HG03575 (cell line): ENCODE measurements around the gene TMEM72.

Source experiments
- ATAC-seq: cut with Tn5 transposase; IDR thresholded peaks from one replicate; pipeline ENCODE4 v1.9.1; 2021; ENCODE audit not compliant: unreplicated experiment, insufficient number of reproducible peaks, low FRiP score; ENCODE audit errors: extremely low read depth

TMEM72 gene

GRCh38 chr10:44886966-44887365 lies 24.2 kb upstream of the TMEM72 start:
- no peak for ATAC-seq

GRCh38 chr10:44888886-44889285 lies 22.3 kb upstream of the TMEM72 start:
- ATAC-seq: no peak

GRCh38 chr10:44889834-44890233 lies 21.3 kb upstream of the TMEM72 start:
- ATAC-seq: no peak

DNA sequence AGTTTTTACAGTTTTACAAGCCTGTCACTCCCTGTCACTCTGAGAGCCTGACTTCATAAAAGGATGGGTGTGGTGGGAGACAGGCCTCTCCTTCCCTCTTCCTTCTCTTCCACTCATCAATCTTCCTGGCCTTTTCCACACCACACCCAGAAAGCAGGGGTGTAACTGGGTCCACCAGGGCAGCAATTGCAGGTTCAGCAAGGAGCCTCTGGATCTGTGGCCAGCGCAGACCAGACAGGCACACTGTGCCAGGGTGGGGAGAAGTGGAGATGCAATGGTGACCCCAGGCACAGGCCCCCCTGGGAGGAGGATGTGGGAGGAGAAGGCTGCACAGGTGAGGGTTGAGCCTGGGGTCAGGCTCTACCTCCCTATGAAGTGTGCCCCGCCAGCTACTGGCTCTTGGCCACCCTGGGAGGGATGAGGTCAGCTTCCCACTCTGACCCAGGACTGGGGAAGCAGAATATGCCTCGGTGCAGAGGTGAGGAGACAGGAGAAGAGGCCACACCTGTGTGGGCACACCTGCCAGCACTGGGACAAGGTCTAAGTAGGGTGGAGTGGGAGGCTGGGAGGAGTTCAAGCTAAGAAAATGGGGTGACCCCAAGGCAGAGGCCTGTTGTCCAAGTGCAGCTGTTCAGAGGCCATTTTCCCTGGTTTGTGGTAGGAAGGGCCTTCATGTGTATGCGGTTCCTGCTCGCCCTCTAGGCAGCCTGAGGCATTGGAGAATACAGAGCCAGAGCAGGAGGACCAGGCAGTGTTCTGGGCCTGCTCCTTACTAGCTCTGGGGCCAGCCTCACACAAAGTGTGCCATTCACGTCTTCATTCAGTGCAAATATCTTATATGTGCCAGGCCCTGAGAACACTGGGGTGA lies 20.2 kb upstream of the TMEM72 start:
- no peak for ATAC-seq

- ATAC-seq: no peak
Observed at GRCh38 chr10:44891721-44892120, 19.4 kb upstream of the TMEM72 start.

DNA sequence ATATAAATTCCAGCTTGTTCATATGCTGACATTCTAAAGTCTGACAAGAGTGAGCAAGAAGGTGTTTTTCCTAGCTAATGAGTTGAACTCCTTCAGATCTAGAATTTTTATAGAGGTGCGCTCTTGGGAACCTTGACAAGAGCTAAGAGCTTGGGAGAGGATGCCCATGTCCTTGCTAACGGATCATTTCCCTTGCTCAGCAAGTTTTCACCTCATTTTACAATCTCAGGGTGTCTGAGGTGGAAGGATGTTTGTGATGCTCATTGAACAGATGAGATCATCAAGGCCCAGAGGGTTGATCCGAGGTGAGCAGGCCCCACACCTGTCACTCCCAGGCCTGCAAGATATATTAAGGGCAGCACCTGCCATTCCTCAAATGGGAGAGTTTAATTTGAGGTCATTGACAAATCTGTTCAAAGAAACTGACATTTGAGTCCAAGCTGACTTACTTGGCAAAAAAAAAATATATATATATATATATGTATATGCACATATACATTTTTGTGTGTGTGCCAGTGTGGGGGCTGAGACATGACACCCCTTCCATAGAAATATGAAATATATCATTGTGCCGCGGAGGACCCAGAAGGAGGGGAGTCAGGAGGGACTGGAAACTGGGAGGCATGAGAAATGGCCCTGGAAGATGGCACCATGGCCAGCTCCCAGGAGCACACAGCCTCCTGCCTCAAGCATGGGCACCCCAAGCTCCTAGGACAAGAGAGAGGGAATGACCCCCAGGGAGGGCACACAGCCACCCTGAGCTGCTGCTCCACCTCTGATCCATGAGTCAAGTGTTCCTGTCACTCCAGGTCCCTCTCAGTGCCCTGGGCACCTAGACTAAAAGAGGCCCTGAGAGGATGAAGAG lies 17.3 kb upstream of the TMEM72 start:
- ATAC-seq: no peak

- ATAC-seq: no peak
Observed at GRCh38 chr10:44894691-44895090, 16.4 kb upstream of the TMEM72 start.

GRCh38 chr10:44895280-44895679 lies 15.9 kb upstream of the TMEM72 start:
- ATAC-seq: no peak

- no peak for ATAC-seq
Observed at GRCh38 chr10:44897049-44897448, 14.1 kb upstream of the TMEM72 start.

DNA sequence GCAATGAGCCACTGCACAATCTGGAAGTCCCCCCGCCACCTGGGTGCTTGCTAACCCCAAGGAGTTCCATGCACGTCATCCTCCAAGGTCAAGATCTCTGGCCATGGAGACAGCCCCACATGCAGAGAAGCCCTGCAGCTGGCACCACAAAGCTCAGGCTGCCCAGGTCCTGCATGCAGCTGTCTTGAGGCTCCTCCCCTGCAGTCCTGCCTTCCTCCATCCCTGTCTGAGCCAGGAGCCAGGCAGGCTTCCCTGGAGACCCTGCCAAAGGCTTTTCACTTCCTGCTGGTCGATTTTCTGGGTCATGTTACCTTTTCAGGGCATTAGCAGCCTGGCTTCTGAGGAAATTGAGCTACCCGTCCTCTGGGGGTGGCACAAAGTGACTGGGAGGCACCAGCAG lies 12.5 kb upstream of the TMEM72 start:
- ATAC-seq: no peak

- no peak for ATAC-seq
Observed at GRCh38 chr10:44899450-44900080, 11.6 kb upstream of the TMEM72 start.

DNA sequence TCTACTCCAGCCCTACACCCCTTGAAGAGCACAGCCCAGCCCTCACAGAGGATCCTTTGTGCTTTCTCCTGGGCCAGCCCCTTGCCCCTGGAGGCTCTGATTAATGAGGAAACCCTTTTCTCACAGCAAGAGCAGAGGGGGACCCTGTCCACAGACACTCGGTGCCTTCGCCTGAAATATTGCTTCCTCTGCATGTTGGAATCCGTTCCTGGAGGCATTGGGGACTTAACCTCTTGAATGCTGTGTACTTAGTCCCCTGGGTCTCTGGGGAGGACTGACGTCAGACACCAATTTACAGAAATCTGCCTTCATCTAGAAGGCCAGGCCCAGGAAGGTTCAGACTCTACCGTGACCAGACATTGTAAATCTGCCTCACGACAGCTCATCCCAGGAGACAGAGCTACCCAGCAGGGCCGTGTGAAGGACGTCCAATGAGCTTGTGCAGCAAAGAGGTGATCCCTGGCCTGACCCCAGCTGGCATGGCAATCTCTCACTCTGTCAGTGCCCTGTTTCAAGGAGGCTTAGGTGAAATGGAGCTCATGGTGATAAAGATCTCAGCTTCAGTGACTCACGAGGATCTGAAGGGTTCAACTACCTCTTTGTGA lies 8.1 kb upstream of the TMEM72 start:
- ATAC-seq: no peak

- ATAC-seq: no peak
Observed at GRCh38 chr10:44906486-44906885, 4.7 kb upstream of the TMEM72 start.

DNA sequence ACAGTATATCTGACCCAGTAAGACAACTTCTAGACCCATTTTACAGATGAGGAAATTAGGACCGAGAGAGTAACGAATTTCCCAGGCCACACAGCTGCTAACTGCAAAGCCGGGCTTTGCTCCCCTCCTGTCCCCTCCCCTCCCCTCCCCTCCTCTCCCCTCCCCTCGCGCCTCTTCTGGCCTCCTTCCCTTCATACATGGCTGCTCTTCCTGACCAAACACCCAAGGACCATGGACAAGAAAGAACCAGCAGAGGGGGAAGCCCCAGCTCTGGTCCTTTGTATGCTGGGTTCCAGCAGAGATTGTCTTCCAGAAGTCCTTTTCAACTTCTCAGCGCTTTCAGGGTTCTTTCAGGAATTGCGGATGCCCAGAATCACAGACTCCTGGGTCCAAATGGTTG lies 3.6 kb upstream of the TMEM72 start:
- ATAC-seq: no peak

DNA sequence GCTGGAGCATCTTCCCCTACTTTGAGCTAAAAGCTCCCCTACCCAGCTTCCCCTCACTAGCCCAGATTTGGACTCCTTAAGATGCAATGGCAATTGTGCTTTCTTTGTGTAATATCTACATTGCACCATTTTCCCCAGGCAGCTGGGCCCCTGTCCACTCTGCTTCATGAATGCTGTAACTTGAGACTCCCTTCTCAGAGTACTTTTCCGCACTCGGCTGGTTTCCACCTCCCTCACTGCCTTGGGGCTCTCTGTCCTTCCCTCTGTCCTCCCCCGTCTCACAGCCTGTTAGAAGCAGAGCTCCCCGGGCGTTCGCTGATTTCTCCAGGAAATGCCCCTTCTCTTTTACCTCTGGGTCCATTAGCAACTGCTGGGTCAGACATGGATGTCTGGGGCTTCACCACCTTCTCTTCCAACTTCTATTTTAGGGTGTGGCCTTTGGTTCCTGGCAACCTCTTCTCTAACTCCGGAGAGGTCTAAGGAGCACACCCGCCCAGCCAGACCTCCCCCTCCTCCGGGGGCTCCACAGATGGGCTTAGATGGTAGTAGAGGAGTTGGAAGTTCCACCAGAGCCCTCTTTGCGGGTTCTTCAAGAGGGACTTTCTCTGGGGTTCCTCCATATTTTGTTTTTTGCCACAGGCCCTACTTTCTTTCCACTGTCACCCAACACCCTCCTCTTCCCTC lies 2.9 kb upstream of the TMEM72 start:
- no peak for ATAC-seq

- no peak for ATAC-seq
Observed at GRCh38 chr10:44908936-44909630, 2.1 kb upstream of the TMEM72 start.

DNA sequence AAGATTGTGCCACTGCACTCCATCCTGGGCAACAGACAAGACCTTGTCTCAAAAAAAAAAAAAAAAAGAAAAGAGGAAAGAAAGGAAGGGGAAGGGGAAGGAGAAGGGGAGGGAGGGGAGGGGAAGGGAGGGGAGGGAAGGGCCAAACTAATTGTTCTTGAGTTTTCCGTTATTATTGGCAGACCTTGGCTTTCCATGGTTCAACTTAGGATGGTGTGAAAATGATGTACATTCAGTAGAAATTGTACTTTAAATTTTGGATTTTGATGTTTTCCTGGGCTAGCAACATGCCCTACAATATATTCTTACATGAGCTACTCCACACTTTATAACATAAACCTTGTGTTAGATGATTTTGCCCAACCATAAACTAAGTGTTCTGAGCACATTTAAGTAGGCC lies 1.2 kb upstream of the TMEM72 start:
- ATAC-seq: no peak

DNA sequence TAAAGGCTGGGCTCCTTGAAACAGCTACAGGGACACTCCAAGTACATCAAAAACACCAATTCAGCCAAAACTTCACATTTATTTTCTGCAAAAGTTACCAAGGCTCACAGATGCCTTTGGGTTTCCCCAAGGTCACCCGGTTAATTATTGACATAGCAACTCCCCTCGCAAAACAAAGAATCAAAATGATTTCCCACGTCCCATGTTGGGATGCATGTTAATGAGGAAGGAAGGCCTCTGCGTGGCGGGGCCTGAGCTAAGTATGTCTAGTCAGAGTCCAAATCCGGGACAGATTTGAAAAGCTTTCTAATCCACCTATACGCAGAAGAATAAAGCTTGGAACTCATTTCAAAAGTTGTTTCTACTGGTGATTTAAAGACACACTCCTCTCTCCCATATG lies 535 bp upstream of the TMEM72 start:
- no peak for ATAC-seq
